ENCODE measurements around the gene CCL27. TPM values are rescaled to one million over a fixed set of nuclear protein-coding genes. Genes with fewer than 3 reads are reported as not detected.

Gene CCL27
- total and polyA plus RNA-seq, 8 donors, result 0.58 to 1.3 TPM; not detected in 6

DNA sequence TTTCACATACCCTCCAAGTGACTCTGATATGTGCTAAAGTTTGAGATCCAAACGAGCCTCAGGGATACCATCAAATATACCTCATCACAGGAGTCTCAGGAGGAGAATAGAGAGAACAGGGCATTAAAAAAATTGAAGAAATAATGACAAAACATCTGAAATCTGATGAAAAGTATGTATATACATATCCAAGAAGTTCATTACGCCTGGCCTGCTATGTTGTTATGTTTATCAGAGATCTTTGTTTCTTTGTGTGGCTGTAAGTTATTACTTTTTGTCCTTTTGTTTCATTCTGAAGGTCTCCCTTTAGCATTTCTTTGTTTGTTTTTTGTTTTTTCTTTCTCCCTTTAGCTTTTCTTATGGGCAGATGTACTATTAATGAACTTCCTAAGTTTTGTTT is 31.1 kb upstream of the CCL27 start:
- Histone ChIP-seq H3K27me3 (no peaks in the 10 kb centered on the region), H3K36me3 (no peaks in the 10 kb centered on the region), H3K27ac (no peak overlapping the region), H3K4me1 (peaks cover 0 to 16% (median 5%) of the 10 kb centered on the region in 4 donors), H3K4me3 (no peak overlapping the region), H3K9me3 (no peaks in the 10 kb centered on the region)
- WGBS, 5 donors, result 73 to 88% (median 77%) methylated on average over 2 of the region's 2 CpGs
- no peak for TF ChIP-seq POLR2AphosphoS5 (IDR thresholded peaks at IDR 0.05)
- TF ChIP-seq POLR2A (IDR thresholded peaks at IDR 0.05), result no peak
- TF ChIP-seq, protein P1, sequence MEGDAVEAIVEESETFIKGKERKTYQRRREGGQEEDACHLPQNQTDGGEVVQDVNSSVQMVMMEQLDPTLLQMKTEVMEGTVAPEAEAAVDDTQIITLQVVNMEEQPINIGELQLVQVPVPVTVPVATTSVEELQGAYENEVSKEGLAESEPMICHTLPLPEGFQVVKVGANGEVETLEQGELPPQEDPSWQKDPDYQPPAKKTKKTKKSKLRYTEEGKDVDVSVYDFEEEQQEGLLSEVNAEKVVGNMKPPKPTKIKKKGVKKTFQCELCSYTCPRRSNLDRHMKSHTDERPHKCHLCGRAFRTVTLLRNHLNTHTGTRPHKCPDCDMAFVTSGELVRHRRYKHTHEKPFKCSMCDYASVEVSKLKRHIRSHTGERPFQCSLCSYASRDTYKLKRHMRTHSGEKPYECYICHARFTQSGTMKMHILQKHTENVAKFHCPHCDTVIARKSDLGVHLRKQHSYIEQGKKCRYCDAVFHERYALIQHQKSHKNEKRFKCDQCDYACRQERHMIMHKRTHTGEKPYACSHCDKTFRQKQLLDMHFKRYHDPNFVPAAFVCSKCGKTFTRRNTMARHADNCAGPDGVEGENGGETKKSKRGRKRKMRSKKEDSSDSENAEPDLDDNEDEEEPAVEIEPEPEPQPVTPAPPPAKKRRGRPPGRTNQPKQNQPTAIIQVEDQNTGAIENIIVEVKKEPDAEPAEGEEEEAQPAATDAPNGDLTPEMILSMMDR (IDR thresholded peaks at IDR 0.05), result no peak
- TF ChIP-seq EP300 (IDR thresholded peaks at IDR 0.05), result no peak
- no peak for DNase-seq
- intact Hi-C loops (cut with DNase I; ENCODE audit: low total_unique reads), result no loop called here

DNA sequence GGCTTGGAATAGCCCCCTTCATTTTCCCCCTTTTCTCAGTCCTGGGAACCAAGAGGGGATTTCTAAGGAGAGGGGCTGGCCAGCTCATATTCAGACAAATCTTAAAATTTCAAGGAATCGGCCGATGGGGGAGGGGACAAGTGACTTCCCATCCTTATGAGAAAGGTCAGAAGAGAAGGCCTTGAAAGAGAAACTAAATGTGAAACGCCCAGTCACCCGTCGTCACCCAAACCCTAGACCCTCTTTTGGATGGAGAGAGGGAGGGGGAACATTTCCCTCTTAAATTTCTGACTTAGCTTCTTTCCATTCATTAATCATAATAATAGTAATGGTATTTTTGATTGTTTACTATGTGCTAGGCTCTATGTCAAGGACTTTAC is 29.5 kb upstream of the CCL27 start:
- peaks cover 0 to 16% (median 11%) of the 10 kb centered on the region in 4 donors for H3K4me1 ChIP-seq
- no peak for DNase-seq
- TF ChIP-seq POLR2AphosphoS5 (IDR thresholded peaks at IDR 0.05) (no peak), POLR2A (IDR thresholded peaks at IDR 0.05) (no peak), EP300 (IDR thresholded peaks at IDR 0.05) (no peak)
- TF ChIP-seq, protein P1 (IDR thresholded peaks at IDR 0.05), result no peak
- WGBS, 5 donors, result 79 to 92% (median 80%) methylated on average over 5 of the region's 5 CpGs
- H3K27me3 ChIP-seq, result no peaks in the 10 kb centered on the region
- H3K4me3 ChIP-seq, result no peak overlapping the region
- H3K27ac ChIP-seq, result no peak overlapping the region
- intact Hi-C loops (cut with DNase I; ENCODE audit: low total_unique reads), result no loop called here
- no peaks in the 10 kb centered on the region for H3K36me3 ChIP-seq
- no peaks in the 10 kb centered on the region for H3K9me3 ChIP-seq

DNA sequence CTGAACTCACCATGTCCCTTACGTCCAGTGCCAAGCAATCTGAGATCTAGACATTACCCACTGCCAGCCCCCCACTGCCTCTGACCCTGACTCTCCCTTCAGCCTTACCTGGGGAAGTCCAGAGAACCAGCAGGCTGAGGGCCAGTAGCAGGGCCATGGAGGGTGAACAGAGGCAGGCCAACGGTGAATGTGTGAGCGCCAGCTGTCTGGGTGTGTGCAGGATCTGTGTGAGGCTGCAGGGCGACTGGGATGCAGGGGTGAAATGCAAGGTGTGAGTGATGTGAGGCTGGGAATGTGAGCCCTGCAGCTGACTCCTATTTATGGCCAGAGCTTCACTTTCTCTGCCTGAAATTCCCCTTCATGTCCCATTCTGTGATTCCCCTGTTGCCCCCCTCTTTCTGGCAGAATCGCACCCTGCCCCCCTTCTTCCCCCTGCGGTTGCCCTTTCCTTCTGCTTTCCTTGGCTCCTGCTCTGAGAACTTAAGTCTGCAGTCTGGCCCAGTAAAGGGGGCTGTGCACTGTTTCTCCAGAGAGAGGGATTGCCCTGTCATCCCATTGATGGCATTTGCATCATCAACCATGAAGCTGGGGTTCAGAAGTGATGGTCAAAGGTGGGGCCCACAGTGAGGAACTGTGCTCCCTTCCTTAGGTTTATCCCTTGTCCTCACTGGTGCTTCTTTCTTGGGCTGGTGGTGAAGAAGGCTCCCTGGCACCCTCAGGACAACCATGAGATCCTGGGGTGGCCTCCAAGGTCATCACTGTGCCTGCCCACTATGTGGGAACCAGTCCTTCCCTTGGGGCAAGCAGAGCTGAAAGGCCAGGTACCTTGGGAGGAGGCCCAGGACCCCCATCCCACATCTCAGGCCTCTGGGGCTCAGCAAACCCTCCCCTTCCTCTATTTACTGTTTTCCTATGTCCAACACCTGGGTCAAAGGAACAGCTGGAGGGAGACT is 28.8 kb upstream of the CCL27 start, which contains the start of gene CCL19:
TSS of gene CCL19 (minus strand) at position 294 of the 953 bp plus-strand sequence. CDS start at position 157, 137 bp downstream.
- Histone ChIP-seq H3K4me1 (peaks cover 0 to 16% (median 13%) of the 10 kb centered on the region in 4 donors), H3K4me3 (no peak within 1 kb of the TSS), H3K9me3 (no peaks in the 10 kb centered on the region), H3K36me3 (no peaks in the 10 kb centered on the region), H3K27me3 (no peaks in the 10 kb centered on the region), H3K27ac (no peak within 1 kb of the TSS)
- WGBS, 5 donors, result 55 to 65% (median 62%) methylated on average over 6 of the region's 6 CpGs
- intact Hi-C loops (cut with DNase I; ENCODE audit: low total_unique reads), result no loop called here
- DNase-seq, result no peak
- TF ChIP-seq, protein P1 (IDR thresholded peaks at IDR 0.05), result no peak
- no peak for TF ChIP-seq EP300 (IDR thresholded peaks at IDR 0.05)
- no peak for TF ChIP-seq POLR2AphosphoS5 (IDR thresholded peaks at IDR 0.05)
- no peak for TF ChIP-seq POLR2A (IDR thresholded peaks at IDR 0.05)

DNA sequence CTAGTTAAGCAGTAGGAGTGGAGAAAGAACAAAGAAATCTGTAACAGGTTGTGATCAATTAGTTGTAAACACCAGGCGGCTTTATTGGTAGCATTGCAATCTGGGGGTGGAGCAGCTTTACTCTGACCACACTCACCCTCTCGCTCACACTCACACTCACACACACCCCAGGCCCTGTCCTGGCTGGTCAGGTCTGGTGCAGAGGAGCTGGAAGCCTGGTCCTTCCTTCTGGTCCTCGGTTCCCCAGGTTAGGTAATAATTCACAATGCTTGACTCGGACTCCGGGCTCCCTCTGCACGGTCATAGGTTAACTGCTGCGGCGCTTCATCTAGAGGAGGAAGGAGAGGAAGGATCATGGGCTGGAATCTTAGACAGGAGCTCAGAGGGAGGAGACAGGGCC is 27.1 kb upstream of the CCL27 start:
- intact Hi-C loops (cut with DNase I; ENCODE audit: low total_unique reads), result no loop called here
- Histone ChIP-seq H3K4me1 (peaks cover 0 to 16% (median 13%) of the 10 kb centered on the region in 4 donors), H3K27ac (no peak overlapping the region), H3K36me3 (no peaks in the 10 kb centered on the region), H3K27me3 (no peaks in the 10 kb centered on the region), H3K4me3 (no peak overlapping the region), H3K9me3 (no peaks in the 10 kb centered on the region)
- 68 to 87% (median 71%) methylated on average over 8 of the region's 8 CpGs for WGBS, 5 donors
- TF ChIP-seq, protein P1 (IDR thresholded peaks at IDR 0.05), result no peak
- TF ChIP-seq POLR2A (IDR thresholded peaks at IDR 0.05) (no peak), POLR2AphosphoS5 (IDR thresholded peaks at IDR 0.05) (no peak), EP300 (IDR thresholded peaks at IDR 0.05) (no peak)
- DNase-seq, result no peak
